PFSK-1 (cell line): ENCODE measurements around the gene TIMP1.

Experiments used
- FOXP2 ChIP-seq: optimal IDR thresholded peaks from 2 replicates; pipeline ENCODE3; 2011; ENCODE audit warnings: borderline replicate concordance, control low read depth, inconsistent platforms; ENCODE audit not compliant: insufficient read depth; ENCODE audit errors: extremely low read length, extremely low read depth
- POLR2AphosphoS5 ChIP-seq: IDR thresholded peaks from 2 replicates; pipeline ENCODE4 v1.6.1; 2012; ENCODE audit warnings: low read depth, mild to moderate bottlenecking, control low read depth, low read length, moderate library complexity
- REST ChIP-seq, 2 experiments: IDR thresholded peaks; 2 replicates each; pipeline versions ENCODE4 v1.6.1 to v1.8.0; 2011 to 2012; ENCODE audit warnings: low read depth in 2 of 2, low read length in 2 of 2, control low read depth in 1 of 2, inconsistent platforms in 1 of 2, mild to moderate bottlenecking in 1 of 2, moderate library complexity in 1 of 2; ENCODE audit not compliant: insufficient read depth in 1 of 2
- SIN3A ChIP-seq: IDR thresholded peaks from 2 replicates; pipeline ENCODE4 v1.6.1; 2012; ENCODE audit warnings: mild to moderate bottlenecking, low read length, moderate library complexity, borderline replicate concordance; ENCODE audit not compliant: insufficient read depth
- TAF1 ChIP-seq: IDR thresholded peaks from 2 replicates; pipeline ENCODE4 v1.6.1; 2012; ENCODE audit warnings: low read length, control low read depth, borderline replicate concordance; ENCODE audit not compliant: insufficient read depth

- TF ChIP-seq TAF1 (no peak), SIN3A (no peak), POLR2AphosphoS5 (no peak), REST (IDR thresholded peaks at IDR 0.05; ENCODE audit: insufficient read depth in 1 of 2, low read depth in 2 of 2, low read length in 2 of 2) (no peak), FOXP2 (no peak)
These were observed 30.8 kb downstream of the TIMP1 start for GRCh38 chrX:47613082-47613481.
